Omental fat pad (tissue), 4 donors: ENCODE data around the gene ZNF362. TPM values are rescaled to one million over a fixed set of nuclear protein-coding genes. Genes with fewer than 3 reads are reported as not detected.
A peak's percentile ranks its signal among the peaks of the same experiment; 100 is the strongest.

ENCODE experiments used
- ATAC-seq: fragments of 150-250 bp; one replicate; pipeline ENCODE4 v1.9.1; 2016; ENCODE audit warnings: mild to moderate bottlenecking, moderate library complexity; ENCODE audit not compliant: low FRiP score
- DNase-seq: peaks from one replicate; pipeline ENCODE4 v3.0.0-alpha.2; 2019; ENCODE audit warnings: low spot score
- CTCF ChIP-seq, 3 donors: fragments of 450-650 bp; IDR thresholded peaks; one replicate each; pipeline ENCODE4 v1.5.1; 2016 to 2017; ENCODE audit warnings: antibody characterized with exemption in 3 of 3, mild to moderate bottlenecking in 3 of 3, moderate library complexity in 2 of 3
- total RNA-seq, 4 donors: library from RNA; depleted of rRNA; stranded (reverse); fragments of >200 nt; gene quantifications; one replicate each; pipeline ENCODE4 v1.1.0, GENCODE V29; 2016

ZNF362 gene
- total RNA-seq, 4 donors from 2014 or later, result 10.4 to 13.9 (median 11.2) TPM

GRCh38 chr1:33344896-33345560 is 88.7 kb downstream of the ZNF362 start:
- DNase-seq, result no peak
- ATAC-seq, result no peak
- TF ChIP-seq CTCF (IDR thresholded peaks at IDR 0.05), result no peak

GRCh38 chr1:33346533-33346926 is 90.2 kb downstream of the ZNF362 start:
- ATAC-seq (no peak), DNase-seq (peak; percentile 19)
- TF ChIP-seq CTCF (IDR thresholded peaks at IDR 0.05), result no peak

- peak; percentile 34 for ATAC-seq
- no peak for DNase-seq
- TF ChIP-seq CTCF (IDR thresholded peaks at IDR 0.05), result no peak
These were observed 90.8 kb downstream of the ZNF362 start for GRCh38 chr1:33346927-33347649.

- DNase-seq, result no peak
- TF ChIP-seq CTCF (IDR thresholded peaks at IDR 0.05), result no peak
- no peak for ATAC-seq
These were observed 91.3 kb downstream of the ZNF362 start for GRCh38 chr1:33347650-33347992.

GRCh38 chr1:33348194-33348593 is 91.9 kb downstream of the ZNF362 start:
- DNase-seq (no peak), ATAC-seq (no peak)
- no peak for TF ChIP-seq CTCF (IDR thresholded peaks at IDR 0.05)

- no peak for TF ChIP-seq CTCF (IDR thresholded peaks at IDR 0.05)
- DNase-seq (no peak), ATAC-seq (no peak)
These were observed 92.4 kb downstream of the ZNF362 start for GRCh38 chr1:33348676-33349080.
